Measurements from ENCODE around the gene ILDR2.
A peak's percentile ranks its signal among the peaks of the same experiment; 100 is the strongest.

Gene ILDR2

GRCh38 chr1:166933140-166933539, 42.2 kb downstream of the ILDR2 start:
- no peak for DNase-seq (ENCODE audit: low spot score)
- in situ Hi-C loops (cut with MboI; ENCODE audit: low sequenced_read_pairs, unreplicated experiment) = no loop called here
- TF ChIP-seq CTCF (IDR thresholded peaks at IDR 0.05; ENCODE audit: borderline replicate concordance, control extremely low read depth, extremely low read depth, insufficient read depth, missing control alignments) = no peak

- TF ChIP-seq CTCF (IDR thresholded peaks at IDR 0.05; ENCODE audit: borderline replicate concordance, control extremely low read depth, extremely low read depth, insufficient read depth, missing control alignments) = no peak
- in situ Hi-C loops (cut with MboI; ENCODE audit: low sequenced_read_pairs, unreplicated experiment) = no loop called here
- DNase-seq (ENCODE audit: low spot score) = no peak
Measured at GRCh38 chr1:166929911-166930310, 45.4 kb downstream of the ILDR2 start.

GRCh38 chr1:166927701-166928100, 47.6 kb downstream of the ILDR2 start:
- in situ Hi-C loops (cut with MboI; ENCODE audit: low sequenced_read_pairs, unreplicated experiment) = no loop called here
- no peak for TF ChIP-seq CTCF (IDR thresholded peaks at IDR 0.05; ENCODE audit: borderline replicate concordance, control extremely low read depth, extremely low read depth, insufficient read depth, missing control alignments)
- DNase-seq (ENCODE audit: low spot score) = no peak

GRCh38 chr1:166925810-166926478, 49.4 kb downstream of the ILDR2 start:
- TF ChIP-seq CTCF (IDR thresholded peaks at IDR 0.05; ENCODE audit: borderline replicate concordance, control extremely low read depth, extremely low read depth, insufficient read depth, missing control alignments) = no peak
- DNase-seq (ENCODE audit: low spot score) = no peak
- in situ Hi-C loops (cut with MboI; ENCODE audit: low sequenced_read_pairs, unreplicated experiment) = no loop called here

GRCh38 chr1:166924823-166925541, 50.4 kb downstream of the ILDR2 start:
- TF ChIP-seq CTCF (IDR thresholded peaks at IDR 0.05; ENCODE audit: borderline replicate concordance, control extremely low read depth, extremely low read depth, insufficient read depth, missing control alignments) = no peak
- in situ Hi-C loops (cut with MboI; ENCODE audit: low sequenced_read_pairs, unreplicated experiment) = loop anchor here (25.0 kb wide), 2 partner anchors 512 to 612 kb away; no protein-coding TSS in a partner anchor
- DNase-seq (ENCODE audit: low spot score) = no peak

GRCh38 chr1:166920561-166921475, 54.5 kb downstream of the ILDR2 start:
- peak; percentile 43 for DNase-seq (ENCODE audit: low spot score)
- in situ Hi-C loops (cut with MboI; ENCODE audit: low sequenced_read_pairs, unreplicated experiment) = loop anchor here (25.0 kb wide), 2 partner anchors 516 to 616 kb away; no protein-coding TSS in a partner anchor
- TF ChIP-seq CTCF (IDR thresholded peaks at IDR 0.05; ENCODE audit: borderline replicate concordance, control extremely low read depth, extremely low read depth, insufficient read depth, missing control alignments) = no peak
